Activated B cell treated with CpG ODN at 0.5 μM for 24 hours (primary cell): Measurements from ENCODE around the gene XYLT1. TPM values are rescaled to one million over a fixed set of nuclear protein-coding genes. Genes with fewer than 3 reads are reported as not detected.

Experiments used
- ATAC-seq: fragments of 200-7000 bp; cut with Tn5 transposase; one replicate; pipeline ENCODE4 v1.10.0; 2021; ENCODE audit warnings: low read depth, mild to moderate bottlenecking, moderate library complexity
- CTCF ChIA-PET: fragments of 350-600 bp; sonication (Branson Sonifier 250); formaldehyde crosslinking; loops from one replicate; lab custom pipeline; 2021; ENCODE audit warnings: antibody characterized with exemption; lab: Charles Lee
- POLR2A ChIA-PET: fragments of 350-600 bp; sonication (Branson Sonifier 250); formaldehyde crosslinking; loops from one replicate; lab custom pipeline; 2021; ENCODE audit warnings: antibody characterized with exemption; lab: Charles Lee
- DNase-seq: peaks from one replicate; pipeline ENCODE4 v3.0.0; 2022
- H3K27ac Mint-ChIP-seq: one replicate; pipeline ENCODE4 v1.8.0; 2020; ENCODE audit warnings: mixed read lengths
- H3K27me3 Mint-ChIP-seq: one replicate; pipeline ENCODE4 v1.8.0; 2021; ENCODE audit warnings: mixed read lengths
- H3K36me3 Mint-ChIP-seq: one replicate; pipeline ENCODE4 v1.8.0; 2021; ENCODE audit warnings: low read depth, mixed read lengths
- H3K4me1 Mint-ChIP-seq: one replicate; pipeline ENCODE4 v1.8.0; 2021; ENCODE audit warnings: mixed read lengths
- H3K4me3 Mint-ChIP-seq: one replicate; pipeline ENCODE4 v1.8.0; 2020; ENCODE audit warnings: mild to moderate bottlenecking, mixed read lengths
- H3K9me3 Mint-ChIP-seq: one replicate; pipeline ENCODE4 v1.8.0; 2020; ENCODE audit warnings: mixed read lengths
- CTCF ChIP-seq: fragments of 200-600 bp; IDR thresholded peaks from one replicate; pipeline ENCODE4 v1.8.0; 2022; ENCODE audit warnings: antibody characterized with exemption, mild to moderate bottlenecking
- intact Hi-C: fragments of 100-400 bp; cut with micrococcal nuclease; formaldehyde crosslinking; loops from one replicate; pipeline ENCODE4 v1.15.1; 2024
- total RNA-seq: library from RNA; stranded (reverse); gene quantifications from 2 replicates; pipeline ENCODE4 v1.2.3, GENCODE V29; 2022

Gene XYLT1
- total RNA-seq, 1 donor from 2014 or later, result 17.0 TPM

GRCh38 chr16:17403859-17404545, 66.8 kb downstream of the XYLT1 start:
- DNase-seq (no peak), ATAC-seq (no peak)
- no peak overlapping the region for H3K27ac Mint-ChIP-seq
- H3K4me3 Mint-ChIP-seq, result no peak overlapping the region
- no peak for TF ChIP-seq CTCF
- no peaks in the 10 kb centered on the region for H3K36me3 Mint-ChIP-seq
- ChIA-PET CTCF (no interaction called here), POLR2A (no interaction called here)
- no peaks in the 10 kb centered on the region for H3K27me3 Mint-ChIP-seq
- intact Hi-C loops, result no loop called here
- no peaks in the 10 kb centered on the region for H3K9me3 Mint-ChIP-seq
- H3K4me1 Mint-ChIP-seq, result peaks cover 33% of the 10 kb centered on the region

DNA sequence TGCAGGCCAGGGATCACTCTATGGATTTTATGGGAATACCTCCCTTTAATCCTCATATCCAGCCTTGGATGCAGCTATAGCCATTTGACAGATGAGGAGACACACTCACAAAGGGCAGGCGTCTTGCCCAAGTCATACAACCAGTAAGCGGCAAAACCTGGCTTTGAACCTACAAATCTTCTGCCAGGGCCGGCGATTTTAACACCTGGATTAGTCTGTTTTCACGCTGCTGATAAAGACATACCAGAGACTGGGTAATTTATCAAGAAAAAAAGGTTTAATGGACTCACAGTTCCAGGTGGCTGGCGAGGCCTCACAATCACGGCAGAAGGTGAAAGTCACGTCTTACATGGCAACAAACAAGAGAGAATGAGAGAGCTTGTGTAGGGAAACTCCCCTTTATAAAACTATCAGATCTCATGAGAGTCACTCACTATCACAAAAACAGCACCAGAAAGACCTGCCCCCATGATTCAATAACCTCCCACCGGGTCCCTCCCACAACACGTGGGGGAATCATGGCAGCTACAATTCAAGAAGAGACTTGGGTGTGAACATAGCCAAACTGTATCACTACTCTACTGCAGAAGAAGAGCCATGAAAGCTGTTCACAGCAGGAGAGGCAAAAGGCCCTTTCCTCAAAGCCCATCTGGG, 67.5 kb downstream of the XYLT1 start:
- no peak for TF ChIP-seq CTCF
- intact Hi-C loops, result no loop called here
- Mint-ChIP-seq H3K4me1 (peaks cover 26% of the 10 kb centered on the region), H3K4me3 (no peak overlapping the region), H3K27me3 (no peaks in the 10 kb centered on the region), H3K27ac (peak overlapping the region; percentile 7), H3K36me3 (peaks cover 1% of the 10 kb centered on the region), H3K9me3 (no peaks in the 10 kb centered on the region)
- DNase-seq, result no peak
- no peak for ATAC-seq
- ChIA-PET CTCF (no interaction called here), POLR2A (interaction anchor here (1.4 kb wide), 1 partner anchor 12 kb away, joined by 3 read pairs; no protein-coding TSS in a partner anchor)

- CTCF ChIA-PET, result no interaction called here
- H3K36me3 Mint-ChIP-seq, result peaks cover 1% of the 10 kb centered on the region
- no peaks in the 10 kb centered on the region for H3K9me3 Mint-ChIP-seq
- DNase-seq (no peak), ATAC-seq (no peak)
- POLR2A ChIA-PET, result interaction anchor here (0.6 to 0.9 kb wide), 4 partner anchors 10 to 329 kb away, joined by 3 to 5 read pairs (median 5); no protein-coding TSS in a partner anchor
- no peak overlapping the region for H3K27ac Mint-ChIP-seq
- intact Hi-C loops, result no loop called here
- H3K4me1 Mint-ChIP-seq, result peaks cover 22% of the 10 kb centered on the region
- no peak for TF ChIP-seq CTCF
- H3K4me3 Mint-ChIP-seq, result no peak overlapping the region
- no peaks in the 10 kb centered on the region for H3K27me3 Mint-ChIP-seq
These were observed 73.3 kb downstream of the XYLT1 start for GRCh38 chr16:17397499-17397891.

DNA sequence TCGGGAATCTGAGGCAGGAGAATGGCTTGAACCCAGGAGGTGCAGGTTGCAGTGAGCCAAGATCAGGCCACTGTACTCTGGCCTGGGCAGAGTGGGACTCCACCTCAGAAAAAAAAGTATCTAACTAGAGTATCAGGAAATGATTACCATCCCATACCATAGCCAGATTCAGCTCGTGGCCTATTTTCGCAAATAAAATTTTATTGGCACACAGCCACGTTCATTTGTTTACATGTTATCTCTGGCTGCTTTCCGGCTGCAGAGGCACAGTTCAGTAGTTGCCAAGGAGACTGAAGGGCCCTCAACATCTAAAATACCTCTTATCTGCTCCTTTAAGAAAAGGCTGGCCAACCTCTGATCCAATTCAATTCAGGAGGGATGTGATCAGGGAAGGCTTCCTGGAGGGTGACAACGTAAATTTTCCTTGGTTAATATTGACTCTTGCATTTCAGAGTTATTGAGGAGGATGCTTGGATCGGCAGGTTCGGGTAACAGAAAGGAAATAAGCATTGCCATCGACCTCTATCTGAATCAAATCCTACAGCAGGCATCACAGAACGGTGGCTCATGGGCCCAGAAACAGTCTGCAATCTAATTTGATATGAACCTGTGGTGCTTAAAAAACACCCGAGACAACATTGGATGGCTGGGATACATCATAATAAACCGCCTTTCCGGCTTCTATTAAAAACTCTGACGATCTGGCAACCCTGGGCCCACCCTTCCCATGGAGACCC, 73.8 kb downstream of the XYLT1 start:
- Mint-ChIP-seq H3K4me3 (no peak overlapping the region), H3K4me1 (peaks cover 27% of the 10 kb centered on the region), H3K36me3 (peaks cover 1% of the 10 kb centered on the region), H3K27ac (no peak overlapping the region), H3K27me3 (no peaks in the 10 kb centered on the region), H3K9me3 (no peaks in the 10 kb centered on the region)
- TF ChIP-seq CTCF, result no peak
- DNase-seq (no peak), ATAC-seq (no peak)
- POLR2A ChIA-PET, result interaction anchor here (0.6 kb wide), 1 partner anchor 10 kb away, joined by 5 read pairs; no protein-coding TSS in a partner anchor
- intact Hi-C loops, result no loop called here
- CTCF ChIA-PET, result no interaction called here
